GF-D8 (cell line): Measurements from ENCODE around the gene RNF149.
"Not testable (repeated sequence)": the region's sequence is repeated elsewhere in the genome, so short reads cannot be mapped to it uniquely, and the experiment has no call there.

ENCODE experiments used
- DNase-seq: peaks from one replicate; lab custom pipeline; 2025; lab: John Stamatoyannopoulos, UW

RNF149 gene, protein sequence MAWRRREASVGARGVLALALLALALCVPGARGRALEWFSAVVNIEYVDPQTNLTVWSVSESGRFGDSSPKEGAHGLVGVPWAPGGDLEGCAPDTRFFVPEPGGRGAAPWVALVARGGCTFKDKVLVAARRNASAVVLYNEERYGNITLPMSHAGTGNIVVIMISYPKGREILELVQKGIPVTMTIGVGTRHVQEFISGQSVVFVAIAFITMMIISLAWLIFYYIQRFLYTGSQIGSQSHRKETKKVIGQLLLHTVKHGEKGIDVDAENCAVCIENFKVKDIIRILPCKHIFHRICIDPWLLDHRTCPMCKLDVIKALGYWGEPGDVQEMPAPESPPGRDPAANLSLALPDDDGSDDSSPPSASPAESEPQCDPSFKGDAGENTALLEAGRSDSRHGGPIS

GRCh38 chr2:101308432-101309210, at the start of gene RNF149:
Gene RNF149, minus strand, starts transcription at chr2:101308701. Its CDS starts 113 bp downstream, at chr2:101308588.
- peak; percentile 99 for DNase-seq

DNA sequence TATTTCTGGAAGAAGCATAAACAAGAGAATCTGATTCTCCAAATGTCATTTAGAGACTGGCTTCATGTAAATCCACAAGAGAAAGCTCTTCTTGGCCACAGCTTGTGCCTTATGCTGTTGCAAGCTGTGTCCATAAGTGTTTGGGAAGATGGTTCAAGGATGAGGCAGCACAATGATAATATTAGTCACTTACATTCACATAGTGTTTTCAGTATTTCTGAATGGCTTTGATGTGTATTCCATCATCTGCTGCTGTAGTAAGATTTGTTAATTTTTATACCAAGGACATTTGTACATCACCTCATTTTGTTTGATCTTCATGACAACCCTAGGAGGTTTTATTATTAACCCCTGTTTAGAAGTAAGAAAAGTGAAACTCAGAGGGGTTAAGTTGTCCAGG, 48.9 kb upstream of the RNF149 start:
- DNase-seq = no peak

- DNase-seq = no peak
These were observed 48.0 kb upstream of the RNF149 start for GRCh38 chr2:101356521-101356920.

- DNase-seq = no peak
These were observed 47.6 kb upstream of the RNF149 start for GRCh38 chr2:101356055-101356454.

- no peak for DNase-seq
These were observed 47.0 kb upstream of the RNF149 start for GRCh38 chr2:101355401-101356054.

DNA sequence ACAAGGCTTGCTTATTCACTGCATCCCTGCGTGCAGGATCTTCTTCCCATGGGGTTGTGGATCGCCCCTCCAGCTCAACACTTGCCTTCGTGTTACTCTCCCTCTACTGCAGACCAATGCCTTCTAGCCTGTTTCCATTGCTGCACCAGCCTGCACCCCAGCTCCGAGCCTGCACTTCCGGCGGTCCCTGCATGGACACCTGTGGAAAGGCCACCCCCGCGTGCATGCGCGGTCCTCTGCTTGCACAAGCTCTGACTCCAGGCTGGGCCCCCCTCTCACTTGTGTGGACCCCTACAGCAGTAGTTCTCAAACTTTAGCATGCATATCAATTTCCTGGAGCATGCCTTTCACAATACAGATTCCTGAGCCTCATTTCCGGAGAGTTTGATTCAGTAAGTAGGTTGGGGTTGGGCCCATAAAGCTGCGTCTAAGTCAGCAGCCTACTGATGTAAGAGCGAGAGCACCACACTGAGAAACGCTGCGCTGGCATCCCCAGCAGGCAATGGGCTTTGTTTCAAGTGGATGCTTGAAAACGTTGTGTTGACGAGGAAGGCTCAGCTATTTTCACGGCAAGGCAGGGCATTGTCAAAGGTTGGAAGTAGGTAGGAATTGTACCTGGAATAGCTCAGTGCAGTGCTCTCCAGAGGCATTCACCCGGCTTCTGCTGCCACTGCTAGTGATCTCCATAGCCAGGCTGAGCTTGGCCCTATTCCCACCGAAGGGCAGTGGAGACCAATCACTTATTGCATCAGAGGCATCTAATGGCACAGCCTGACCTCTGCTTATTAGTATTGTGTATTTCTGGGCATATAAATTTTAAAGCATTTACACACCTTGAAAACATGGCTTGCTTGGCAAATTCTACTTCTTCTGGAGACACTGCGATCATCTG, 46.2 kb upstream of the RNF149 start:
- no peak for DNase-seq

DNA sequence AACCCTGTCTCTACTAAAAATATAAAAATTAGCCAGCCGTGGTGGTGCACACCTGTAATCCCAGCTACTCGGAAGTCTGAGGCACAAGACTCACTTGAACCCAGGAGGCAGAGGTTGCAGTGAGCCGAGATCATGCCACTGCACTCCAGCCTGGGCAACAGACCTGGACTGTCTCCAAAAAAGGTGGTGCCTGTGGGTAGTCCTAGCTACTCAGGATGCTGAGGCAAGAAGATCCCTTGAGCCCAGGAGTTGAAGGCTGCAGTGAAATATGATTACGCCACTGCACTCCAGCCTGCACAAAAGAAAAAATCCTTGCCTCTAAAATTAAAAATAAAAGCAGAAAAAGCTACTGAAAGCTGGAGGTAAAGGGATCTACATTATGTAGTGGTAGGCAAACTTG, 44.1 kb upstream of the RNF149 start:
- DNase-seq = not testable (repeated sequence)

DNA sequence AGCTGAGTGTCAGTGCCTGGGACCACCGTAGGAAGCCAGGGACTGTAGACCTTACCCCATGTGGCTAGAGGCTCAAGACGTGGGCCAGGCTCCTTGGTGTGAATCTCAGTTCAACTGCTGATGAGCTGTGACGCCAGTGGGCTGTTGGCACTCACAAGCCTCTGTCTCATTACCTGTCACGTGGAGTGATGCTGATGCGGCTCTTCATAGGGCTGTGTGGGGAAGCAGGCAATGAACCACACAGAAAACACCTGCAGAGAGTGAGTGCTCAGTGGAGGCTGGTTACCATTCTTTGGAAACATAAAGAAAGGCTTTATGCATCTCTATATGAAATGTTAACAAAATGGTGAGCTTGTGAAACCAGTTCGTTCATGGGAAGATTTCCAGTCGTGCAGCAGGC, 42.7 kb upstream of the RNF149 start:
- no peak for DNase-seq

- no peak for DNase-seq
These were observed 41.6 kb upstream of the RNF149 start for GRCh38 chr2:101349893-101350662.

GRCh38 chr2:101348883-101349282, 40.4 kb upstream of the RNF149 start:
- DNase-seq = no peak

DNA sequence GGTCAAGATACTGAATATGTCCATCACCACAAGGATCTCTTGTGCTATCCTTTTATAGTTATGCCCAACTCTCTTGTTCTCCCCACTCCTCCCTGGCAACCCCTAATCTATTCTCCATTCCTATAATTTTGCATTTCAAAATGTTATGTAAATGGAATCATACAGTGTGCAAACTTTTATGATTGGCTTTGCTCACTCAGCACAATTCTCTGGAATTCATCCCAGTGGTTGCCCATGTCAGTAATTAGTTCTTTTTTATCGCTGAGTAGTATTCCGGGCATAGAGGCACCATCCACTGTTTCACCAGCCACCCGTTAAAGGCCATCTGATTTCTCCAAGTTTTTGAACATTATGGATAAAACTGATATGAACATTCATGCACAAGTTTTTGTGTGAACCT, 38.4 kb upstream of the RNF149 start:
- no peak for DNase-seq

GRCh38 chr2:101344137-101344536, 35.6 kb upstream of the RNF149 start:
- no peak for DNase-seq

- no peak for DNase-seq
These were observed 34.1 kb upstream of the RNF149 start for GRCh38 chr2:101342625-101343008.

GRCh38 chr2:101341901-101342624, 33.6 kb upstream of the RNF149 start:
- no peak for DNase-seq

- DNase-seq = no peak
These were observed 32.9 kb upstream of the RNF149 start for GRCh38 chr2:101341421-101341820.

DNA sequence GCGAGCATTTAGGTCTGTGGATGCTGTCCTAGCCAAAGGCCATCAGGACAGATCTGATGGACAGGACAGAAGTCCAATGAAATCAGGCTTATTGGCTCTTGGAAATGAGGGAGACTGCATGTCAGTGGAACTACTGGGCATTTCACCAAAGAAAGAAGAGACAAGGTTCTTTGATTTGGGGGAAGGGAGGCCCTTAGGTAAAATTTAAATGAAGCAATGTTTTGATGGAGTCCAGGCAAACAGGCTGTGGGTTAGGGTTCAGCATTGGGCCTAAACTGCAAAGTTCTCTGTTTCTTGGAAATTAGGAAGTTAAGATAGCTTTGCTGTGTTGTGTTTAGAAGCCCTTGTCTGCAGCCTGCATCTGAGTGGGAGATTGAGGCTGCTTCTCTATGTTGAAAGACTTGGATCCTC, 31.6 kb upstream of the RNF149 start:
- DNase-seq = peak; percentile 25

DNA sequence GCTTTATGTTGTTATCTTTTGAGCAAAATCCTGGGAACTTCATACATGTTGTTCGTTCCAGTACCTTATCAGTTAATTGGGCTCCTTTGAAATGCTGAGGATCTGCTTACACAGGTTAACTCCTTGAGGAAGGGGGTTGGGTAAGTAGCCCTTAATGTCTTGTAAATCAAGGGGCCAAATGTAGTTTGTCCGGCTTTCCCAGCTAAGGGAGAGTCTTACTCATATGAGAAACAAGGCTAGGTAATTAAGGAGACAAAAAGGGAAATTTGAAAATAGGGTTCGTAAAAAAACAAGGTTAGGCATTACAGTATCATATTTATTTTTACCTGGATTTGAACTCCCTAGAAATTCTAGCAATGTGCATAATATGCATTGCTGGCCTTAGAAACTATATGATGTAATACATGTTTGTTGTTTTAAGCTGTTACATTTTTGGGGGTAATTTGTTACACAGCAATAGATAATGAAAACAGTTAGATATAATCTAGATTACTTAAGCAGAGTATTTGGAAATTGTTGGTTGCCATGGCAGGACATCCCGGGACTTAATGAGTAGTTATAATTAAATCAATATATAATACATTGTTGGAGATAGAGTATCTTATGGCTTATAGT, 30.9 kb upstream of the RNF149 start:
- DNase-seq = no peak

GRCh38 chr2:101337877-101338276, 29.4 kb upstream of the RNF149 start:
- DNase-seq = no peak

- no peak for DNase-seq
These were observed 24.6 kb upstream of the RNF149 start for GRCh38 chr2:101332885-101333766.
